ENCODE measurements around the gene PPM1L.

Gene PPM1L

DNA sequence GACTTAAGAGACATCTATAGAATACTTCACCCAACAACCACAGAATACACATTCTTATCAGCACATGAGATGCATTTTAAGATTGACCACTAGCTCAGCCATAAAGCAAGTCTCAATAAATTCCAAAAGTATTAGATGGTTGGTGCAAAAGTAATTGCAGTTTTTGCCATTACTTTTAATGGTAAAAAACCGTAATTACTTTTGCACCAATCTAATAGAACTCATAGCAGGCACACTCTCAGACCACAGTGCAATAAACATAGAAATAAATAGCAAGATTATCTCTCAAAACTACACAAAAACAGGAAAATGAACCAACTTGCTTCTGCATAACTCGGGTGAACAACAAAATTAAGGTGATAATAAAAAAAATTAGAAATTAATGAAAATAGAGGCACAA is 33.7 kb upstream of the PPM1L start:
- Histone ChIP-seq H3K27me3 (replicated peaks; ENCODE audit: control insufficient read depth, insufficient read depth, low read length) (no peaks in the 10 kb centered on the region; the same call in 1 of the 2 replicates), H3K36me3 (ENCODE audit: control insufficient read depth, insufficient read depth, low read length) (no peaks in the 10 kb centered on the region), H3K4me3 (replicated peaks; ENCODE audit: low read depth, low read length) (no peak overlapping the region)
- TF ChIP-seq, protein P1, sequence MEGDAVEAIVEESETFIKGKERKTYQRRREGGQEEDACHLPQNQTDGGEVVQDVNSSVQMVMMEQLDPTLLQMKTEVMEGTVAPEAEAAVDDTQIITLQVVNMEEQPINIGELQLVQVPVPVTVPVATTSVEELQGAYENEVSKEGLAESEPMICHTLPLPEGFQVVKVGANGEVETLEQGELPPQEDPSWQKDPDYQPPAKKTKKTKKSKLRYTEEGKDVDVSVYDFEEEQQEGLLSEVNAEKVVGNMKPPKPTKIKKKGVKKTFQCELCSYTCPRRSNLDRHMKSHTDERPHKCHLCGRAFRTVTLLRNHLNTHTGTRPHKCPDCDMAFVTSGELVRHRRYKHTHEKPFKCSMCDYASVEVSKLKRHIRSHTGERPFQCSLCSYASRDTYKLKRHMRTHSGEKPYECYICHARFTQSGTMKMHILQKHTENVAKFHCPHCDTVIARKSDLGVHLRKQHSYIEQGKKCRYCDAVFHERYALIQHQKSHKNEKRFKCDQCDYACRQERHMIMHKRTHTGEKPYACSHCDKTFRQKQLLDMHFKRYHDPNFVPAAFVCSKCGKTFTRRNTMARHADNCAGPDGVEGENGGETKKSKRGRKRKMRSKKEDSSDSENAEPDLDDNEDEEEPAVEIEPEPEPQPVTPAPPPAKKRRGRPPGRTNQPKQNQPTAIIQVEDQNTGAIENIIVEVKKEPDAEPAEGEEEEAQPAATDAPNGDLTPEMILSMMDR (IDR thresholded peaks at IDR 0.05; ENCODE audit: insufficient read depth, low read length, poor library complexity, severe bottlenecking), result no peak
- no peak for DNase-seq (ENCODE audit: extremely low read depth, insufficient read length)

- Histone ChIP-seq H3K27me3 (replicated peaks; ENCODE audit: control insufficient read depth, insufficient read depth, low read length) (no peaks in the 10 kb centered on the region; the same call in 1 of the 2 replicates), H3K4me3 (replicated peaks; ENCODE audit: low read depth, low read length) (no peak overlapping the region), H3K36me3 (ENCODE audit: control insufficient read depth, insufficient read depth, low read length) (no peaks in the 10 kb centered on the region)
- TF ChIP-seq, protein P1 (IDR thresholded peaks at IDR 0.05; ENCODE audit: insufficient read depth, low read length, poor library complexity, severe bottlenecking), result no peak
- no peak for DNase-seq (ENCODE audit: extremely low read depth, insufficient read length)
Observed at GRCh38 chr3:160725338-160725737, 30.7 kb upstream of the PPM1L start.

DNA sequence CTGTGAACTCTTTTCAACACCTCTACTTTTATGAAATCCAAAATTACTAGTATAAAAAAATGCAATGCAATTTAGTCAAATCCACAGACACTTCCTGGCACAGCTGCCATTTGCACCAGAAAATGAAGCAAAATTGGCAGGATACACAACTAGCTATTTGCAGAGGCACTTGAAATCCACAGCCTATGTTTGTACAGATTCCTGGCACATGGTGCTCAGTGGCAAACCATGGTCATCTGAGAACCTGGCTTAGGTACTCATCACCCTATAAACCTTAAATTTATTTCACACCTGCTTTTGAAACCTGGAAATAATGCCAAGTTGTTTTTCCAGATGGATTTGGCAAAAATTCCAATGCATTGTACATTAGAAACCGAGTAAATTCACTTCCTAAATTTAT is 20.2 kb upstream of the PPM1L start:
- Histone ChIP-seq H3K27me3 (replicated peaks; ENCODE audit: control insufficient read depth, insufficient read depth, low read length) (no peaks in the 10 kb centered on the region), H3K4me3 (replicated peaks; ENCODE audit: low read depth, low read length) (no peak overlapping the region), H3K36me3 (ENCODE audit: control insufficient read depth, insufficient read depth, low read length) (no peaks in the 10 kb centered on the region)
- DNase-seq (ENCODE audit: extremely low read depth, insufficient read length), result no peak
- TF ChIP-seq, protein P1 (IDR thresholded peaks at IDR 0.05; ENCODE audit: insufficient read depth, low read length, poor library complexity, severe bottlenecking), result no peak

DNA sequence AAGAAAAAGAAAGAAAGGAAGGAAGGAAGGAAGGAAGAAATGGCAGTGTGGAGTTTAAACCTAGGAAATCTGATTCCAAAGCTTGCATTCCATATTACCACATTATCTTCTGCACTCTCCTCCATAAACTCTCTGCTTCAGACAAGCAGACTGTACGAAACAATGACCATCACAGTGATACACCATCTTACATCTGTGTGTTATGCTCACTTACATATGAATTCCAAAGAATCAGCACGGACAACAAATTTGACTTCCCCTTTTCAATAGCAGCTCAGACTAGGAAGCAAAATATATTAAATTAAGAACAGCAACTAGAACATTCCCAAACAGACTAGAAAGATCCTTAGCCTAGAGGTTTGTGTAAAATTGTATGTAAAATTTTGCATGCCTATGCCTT is 18.0 kb upstream of the PPM1L start:
- H3K36me3 ChIP-seq (ENCODE audit: control insufficient read depth, insufficient read depth, low read length), result no peaks in the 10 kb centered on the region

DNA sequence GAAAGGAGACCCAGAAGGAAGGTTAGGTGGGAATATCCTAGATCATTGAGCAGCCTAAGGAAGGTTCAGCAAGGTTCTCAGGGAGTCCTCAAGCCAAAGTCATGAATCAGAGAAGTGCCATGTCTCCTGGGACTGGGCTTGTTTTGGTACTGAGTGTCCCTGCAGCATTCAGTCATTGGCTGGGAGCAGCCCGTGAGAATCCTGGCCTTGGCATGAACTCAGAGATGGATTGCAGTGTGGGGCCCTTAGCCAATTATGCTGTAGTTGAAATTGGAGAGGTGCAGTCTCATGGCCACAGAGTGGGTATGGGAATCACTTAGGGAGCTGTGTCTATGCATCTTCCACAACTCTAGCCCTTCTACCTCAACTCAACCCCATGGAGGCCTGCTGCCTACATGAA is 17.0 kb upstream of the PPM1L start:
- no peak for DNase-seq (ENCODE audit: extremely low read depth, insufficient read length)
- H3K4me3 ChIP-seq (replicated peaks; ENCODE audit: low read depth, low read length), result no peak overlapping the region
- H3K36me3 ChIP-seq (ENCODE audit: control insufficient read depth, insufficient read depth, low read length), result no peaks in the 10 kb centered on the region
- TF ChIP-seq, protein P1 (IDR thresholded peaks at IDR 0.05; ENCODE audit: insufficient read depth, low read length, poor library complexity, severe bottlenecking), result no peak
- H3K27me3 ChIP-seq (replicated peaks; ENCODE audit: control insufficient read depth, insufficient read depth, low read length), result no peaks in the 10 kb centered on the region

More for the DNA sequence above, 18.0 kb upstream of the PPM1L start:
- no peak overlapping the region for H3K4me3 ChIP-seq (replicated peaks; ENCODE audit: low read depth, low read length)
- TF ChIP-seq, protein P1 (IDR thresholded peaks at IDR 0.05; ENCODE audit: insufficient read depth, low read length, poor library complexity, severe bottlenecking), result no peak
- DNase-seq (ENCODE audit: extremely low read depth, insufficient read length), result no peak
- no peaks in the 10 kb centered on the region for H3K27me3 ChIP-seq (replicated peaks; ENCODE audit: control insufficient read depth, insufficient read depth, low read length)

DNA sequence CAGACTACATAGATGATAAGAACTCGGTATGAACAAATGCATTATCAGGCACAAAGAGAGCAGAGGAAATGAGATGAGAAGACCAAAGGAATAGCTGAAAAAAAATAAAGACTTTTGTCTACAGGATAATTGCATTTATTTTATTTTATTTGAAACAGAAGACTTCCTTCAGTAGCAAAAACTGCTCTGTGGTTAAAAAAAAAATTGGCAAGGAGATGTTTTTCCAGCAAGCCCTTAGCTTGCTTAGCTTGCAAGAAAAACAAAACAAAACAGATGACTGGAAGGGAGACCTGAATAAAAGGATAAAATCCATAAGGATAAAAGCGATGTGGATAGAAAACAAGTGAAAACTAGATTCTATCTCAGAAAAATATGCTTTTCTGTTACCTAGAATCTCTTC is 9.1 kb upstream of the PPM1L start:
- no peaks in the 10 kb centered on the region for H3K27me3 ChIP-seq (replicated peaks; ENCODE audit: control insufficient read depth, insufficient read depth, low read length)
- DNase-seq (ENCODE audit: extremely low read depth, insufficient read length), result no peak
- TF ChIP-seq, protein P1 (IDR thresholded peaks at IDR 0.05; ENCODE audit: insufficient read depth, low read length, poor library complexity, severe bottlenecking), result no peak
- no peaks in the 10 kb centered on the region for H3K36me3 ChIP-seq (ENCODE audit: control insufficient read depth, insufficient read depth, low read length)
- no peak overlapping the region for H3K4me3 ChIP-seq (replicated peaks; ENCODE audit: low read depth, low read length)
